C4-2B (cell line): ENCODE results near the gene IL1R2.

Experiments
- CTCF ChIP-seq: fragments of 450-650 bp; conservative IDR thresholded peaks from 2 replicates; pipeline ENCODE4 v1.5.1; 2017; ENCODE audit warnings: mild to moderate bottlenecking
- ZFX ChIP-seq: fragments of 450-650 bp; IDR thresholded peaks from 2 replicates; pipeline ENCODE4 v1.6.1; 2017

- TF ChIP-seq CTCF (no peak), ZFX (no peak)
Observed at GRCh38 chr2:101949304-101949703, 42.5 kb upstream of the IL1R2 start.
